Duodenal mucosa (tissue), 2 donors: ENCODE measurements around the gene GSDMA.

Source experiments
- H3K27ac ChIP-seq: one replicate; pipeline ENCODE4 v1.7.0; 2013; ENCODE audit warnings: low read depth, low read length
- H3K27me3 ChIP-seq, 2 donors: one replicate each; pipeline ENCODE4 v1.7.0; 2013; ENCODE audit warnings: low read length in 2 of 2, control low read depth in 1 of 2; ENCODE audit not compliant: insufficient read depth in 2 of 2, control insufficient read depth in 1 of 2
- H3K36me3 ChIP-seq, 2 donors: one replicate each; pipeline ENCODE4 v1.7.0; 2013; ENCODE audit warnings: low read length in 2 of 2, control low read depth in 1 of 2; ENCODE audit not compliant: insufficient read depth in 2 of 2, control insufficient read depth in 1 of 2
- H3K4me1 ChIP-seq, 2 donors: one replicate each; pipeline ENCODE4 v1.7.0; 2013; ENCODE audit warnings: low read length in 2 of 2, control low read depth in 1 of 2; ENCODE audit not compliant: insufficient read depth in 2 of 2, control insufficient read depth in 1 of 2
- H3K4me3 ChIP-seq, 2 donors: one replicate each; pipeline ENCODE4 v1.7.0; 2013; ENCODE audit warnings: low read length in 2 of 2, low read depth in 1 of 2
- H3K9ac ChIP-seq, 2 donors: one replicate each; pipeline ENCODE4 v1.7.0; 2013; ENCODE audit warnings: low read length in 2 of 2, low read depth in 1 of 2
- H3K9me3 ChIP-seq, 2 donors: one replicate each; pipeline ENCODE4 v1.7.0; 2013; ENCODE audit warnings: low read length in 2 of 2, control low read depth in 1 of 2; ENCODE audit not compliant: control insufficient read depth in 1 of 2

Gene GSDMA

DNA sequence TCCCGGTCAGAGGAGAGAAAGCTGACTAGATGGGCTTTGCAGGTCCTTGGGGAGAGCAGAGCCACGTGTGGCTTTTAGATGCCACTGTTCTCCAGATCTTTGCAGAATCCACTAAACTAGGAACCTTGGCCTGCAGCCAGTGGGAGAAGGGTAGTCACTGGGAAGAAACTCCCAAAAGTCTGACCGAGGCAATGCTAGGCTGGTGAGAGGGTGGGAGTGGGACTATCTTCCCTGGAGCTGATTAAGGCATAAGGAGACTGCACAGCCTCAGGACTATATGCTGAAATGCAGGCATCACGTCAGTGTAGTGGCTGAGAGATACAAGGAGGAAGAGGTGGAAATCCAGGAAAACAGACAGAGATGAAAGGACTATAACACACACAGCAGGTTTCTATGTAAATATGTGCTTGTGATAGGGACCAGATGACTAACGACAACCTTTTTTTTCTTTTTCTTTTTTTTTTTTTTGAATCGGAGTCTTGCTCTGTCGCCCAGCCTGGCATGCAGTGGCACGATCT lies 2.2 kb upstream of the GSDMA start:
- Histone ChIP-seq H3K4me3 (no peak overlapping the region), H3K27ac (no peak overlapping the region), H3K9me3 (no peaks in the 10 kb centered on the region), H3K9ac (no peak overlapping the region), H3K4me1 (peaks cover 7 to 9% of the 10 kb centered on the region in 2 donors), H3K27me3 (no peaks in the 10 kb centered on the region), H3K36me3 (no peaks in the 10 kb centered on the region)

GRCh38 chr17:39963829-39964228 lies 1.0 kb downstream of the GSDMA start:
- no peak overlapping the region for H3K4me3 ChIP-seq
- H3K36me3 ChIP-seq = no peaks in the 10 kb centered on the region
- no peak overlapping the region for H3K9ac ChIP-seq
- no peaks in the 10 kb centered on the region for H3K9me3 ChIP-seq
- no peak overlapping the region for H3K27ac ChIP-seq
- no peaks in the 10 kb centered on the region for H3K27me3 ChIP-seq
- peaks cover 7 to 12% of the 10 kb centered on the region in 2 donors for H3K4me1 ChIP-seq

- H3K4me3 ChIP-seq = no peak overlapping the region
- H3K36me3 ChIP-seq = no peaks in the 10 kb centered on the region
- H3K27me3 ChIP-seq = no peaks in the 10 kb centered on the region
- no peaks in the 10 kb centered on the region for H3K9me3 ChIP-seq
- H3K9ac ChIP-seq = no peak overlapping the region
- H3K4me1 ChIP-seq = peaks cover 11 to 16% of the 10 kb centered on the region in 2 donors
- H3K27ac ChIP-seq = no peak overlapping the region
Measured at GRCh38 chr17:39965017-39965699, 2.4 kb downstream of the GSDMA start.

DNA sequence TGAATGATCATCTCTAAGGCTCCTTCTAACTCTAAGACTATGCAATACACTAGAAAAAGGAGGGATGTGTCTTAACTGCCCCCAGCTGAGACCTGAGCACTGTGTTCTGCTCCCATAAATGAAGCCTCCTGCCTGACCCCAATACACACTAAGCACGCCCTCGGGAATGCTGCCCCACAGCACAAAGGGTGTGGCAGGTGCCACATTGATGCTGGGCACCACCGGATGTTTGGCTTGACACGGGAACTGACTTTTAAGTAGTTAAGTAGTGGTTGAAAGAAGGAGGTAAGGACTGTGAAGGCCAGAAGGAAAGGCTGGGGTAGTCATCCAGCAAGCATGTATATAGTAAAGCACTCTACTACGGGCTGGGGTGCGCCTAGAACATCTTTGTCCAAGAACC lies 4.0 kb downstream of the GSDMA start:
- Histone ChIP-seq H3K36me3 (no peaks in the 10 kb centered on the region), H3K27ac (no peak overlapping the region), H3K4me3 (no peak overlapping the region), H3K9me3 (no peaks in the 10 kb centered on the region), H3K9ac (no peak overlapping the region), H3K4me1 (peaks cover 13 to 22% of the 10 kb centered on the region in 2 donors), H3K27me3 (no peaks in the 10 kb centered on the region)

DNA sequence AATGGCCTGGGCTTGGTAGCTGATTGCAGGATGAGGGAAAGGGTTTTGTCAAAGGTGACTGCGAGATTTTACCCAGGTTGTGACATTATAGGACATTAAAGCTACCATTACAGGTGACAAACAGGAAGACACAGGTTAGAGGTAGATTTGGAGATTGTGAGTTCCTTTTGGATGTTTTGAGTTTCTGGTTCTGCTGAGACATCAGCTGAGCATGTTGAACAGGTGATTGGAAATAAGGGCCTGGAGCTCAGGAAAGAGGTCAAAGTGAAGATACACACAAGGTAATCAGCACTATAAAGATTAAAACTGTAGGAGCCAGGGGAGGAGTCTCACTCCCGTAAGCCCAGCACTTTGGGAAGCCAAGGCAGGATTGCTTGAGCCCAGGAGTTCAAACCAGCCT lies 6.0 kb downstream of the GSDMA start:
- Histone ChIP-seq H3K27me3 (no peaks in the 10 kb centered on the region), H3K27ac (no peak overlapping the region), H3K36me3 (no peaks in the 10 kb centered on the region), H3K9me3 (no peaks in the 10 kb centered on the region), H3K4me3 (no peak overlapping the region), H3K4me1 (peaks cover 13 to 21% of the 10 kb centered on the region in 2 donors), H3K9ac (no peak overlapping the region)

- H3K27ac ChIP-seq = no peak overlapping the region
- no peaks in the 10 kb centered on the region for H3K36me3 ChIP-seq
- H3K9ac ChIP-seq = no peak overlapping the region
- H3K4me1 ChIP-seq = peaks cover 13 to 17% of the 10 kb centered on the region in 2 donors
- no peaks in the 10 kb centered on the region for H3K27me3 ChIP-seq
- H3K9me3 ChIP-seq = no peaks in the 10 kb centered on the region
- no peak overlapping the region for H3K4me3 ChIP-seq
Measured at GRCh38 chr17:39969375-39969774, 6.6 kb downstream of the GSDMA start.

DNA sequence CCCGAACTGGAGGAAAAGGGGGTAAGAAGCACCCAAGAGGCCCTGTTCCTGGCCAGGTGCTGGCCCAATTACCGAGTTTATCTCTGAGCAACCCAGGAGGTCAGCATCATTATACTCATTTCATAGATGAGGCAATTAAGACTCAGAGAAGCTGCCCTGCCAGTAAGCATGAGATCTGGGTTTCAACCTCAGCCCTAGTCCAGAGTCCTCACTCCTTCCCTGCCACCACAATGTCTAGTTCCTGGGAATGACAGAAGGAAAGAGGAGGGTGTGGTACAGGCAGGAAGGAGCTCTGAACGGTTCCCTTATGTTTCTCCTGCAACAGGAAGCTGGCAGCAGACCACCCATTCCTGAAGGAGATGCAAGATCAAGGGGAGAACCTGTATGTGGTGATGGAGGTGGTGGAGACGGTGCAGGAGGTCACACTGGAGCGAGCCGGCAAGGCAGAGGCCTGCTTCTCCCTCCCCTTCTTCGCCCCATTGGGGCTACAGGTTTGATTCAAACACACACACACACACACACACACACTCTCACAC lies 7.4 kb downstream of the GSDMA start:
- Histone ChIP-seq H3K27ac (no peak overlapping the region), H3K27me3 (no peaks in the 10 kb centered on the region), H3K9me3 (no peaks in the 10 kb centered on the region), H3K36me3 (no peaks in the 10 kb centered on the region), H3K4me3 (no peak overlapping the region), H3K9ac (no peak overlapping the region), H3K4me1 (peaks cover 13 to 17% of the 10 kb centered on the region in 2 donors)

DNA sequence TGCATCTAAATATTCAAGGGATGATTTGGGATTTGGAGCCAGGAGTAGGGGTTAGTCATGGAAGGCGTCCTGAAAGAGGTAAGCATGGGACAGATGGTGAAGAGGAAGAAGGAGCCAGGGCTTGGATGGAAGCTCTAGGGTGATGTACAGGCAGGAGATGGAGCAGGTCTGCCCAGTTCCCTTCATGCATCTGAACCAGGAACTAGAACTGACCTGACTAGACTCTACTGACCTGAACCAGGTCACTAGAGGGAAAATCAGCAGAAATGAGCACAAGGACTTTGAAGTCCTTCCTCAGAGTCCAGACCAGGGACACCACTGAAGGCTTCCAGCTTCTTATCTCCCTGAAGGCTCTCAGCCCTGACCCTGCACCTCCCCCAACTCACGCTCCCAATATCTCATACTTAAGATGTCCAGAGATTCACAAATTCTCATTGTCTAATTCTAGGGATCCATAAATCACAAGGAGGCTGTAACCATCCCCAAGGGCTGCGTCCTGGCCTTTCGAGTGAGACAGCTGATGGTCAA lies 8.3 kb downstream of the GSDMA start:
- H3K36me3 ChIP-seq = no peaks in the 10 kb centered on the region
- peaks cover 13 to 17% of the 10 kb centered on the region in 2 donors for H3K4me1 ChIP-seq
- no peaks in the 10 kb centered on the region for H3K27me3 ChIP-seq
- no peak overlapping the region for H3K4me3 ChIP-seq
- H3K27ac ChIP-seq = no peak overlapping the region
- no peaks in the 10 kb centered on the region for H3K9me3 ChIP-seq
- no peak overlapping the region for H3K9ac ChIP-seq

DNA sequence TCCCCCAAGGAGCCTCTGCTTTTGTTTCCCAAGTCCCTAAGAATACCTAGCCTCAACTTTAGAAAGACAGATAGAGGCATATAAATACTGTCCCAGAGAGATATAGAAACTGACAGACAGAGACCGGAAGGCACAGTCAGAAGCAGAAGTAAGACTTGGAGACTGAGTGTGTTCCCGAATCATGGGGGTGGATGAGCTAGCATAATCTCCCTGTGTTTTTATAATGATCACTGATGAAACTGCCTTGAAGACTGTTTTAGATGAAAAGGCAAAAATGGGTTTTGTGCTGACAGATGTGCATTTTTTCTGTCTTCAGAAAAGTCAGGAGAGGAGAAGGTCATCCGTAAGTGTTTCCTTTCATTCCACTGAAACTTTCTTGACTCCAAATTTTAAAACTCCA lies 9.5 kb downstream of the GSDMA start:
- Histone ChIP-seq H3K4me3 (no peak overlapping the region), H3K27ac (no peak overlapping the region), H3K9me3 (no peaks in the 10 kb centered on the region), H3K9ac (no peak overlapping the region), H3K27me3 (no peaks in the 10 kb centered on the region), H3K36me3 (no peaks in the 10 kb centered on the region), H3K4me1 (peaks cover 13 to 17% of the 10 kb centered on the region in 2 donors)

DNA sequence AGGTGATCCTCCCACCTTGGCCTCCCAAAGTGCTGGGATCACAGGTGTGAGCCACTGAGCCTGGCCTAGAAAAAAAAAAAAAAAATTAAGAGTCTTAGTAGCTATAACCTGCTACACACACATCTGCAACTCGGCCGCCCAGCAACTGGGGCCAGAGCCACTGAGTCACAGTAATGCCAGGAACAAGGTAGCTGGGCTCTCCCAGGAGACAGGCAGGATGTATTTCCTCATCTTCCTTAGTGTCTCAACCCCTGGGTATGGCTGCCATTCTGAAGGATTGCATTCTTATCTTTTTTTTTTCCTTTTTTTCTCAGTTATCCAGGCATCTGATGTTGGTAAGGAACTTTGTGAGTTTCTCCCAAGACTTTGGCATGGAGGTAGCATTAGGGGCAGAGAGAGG lies 10.7 kb downstream of the GSDMA start:
- H3K27me3 ChIP-seq = no peaks in the 10 kb centered on the region
- no peaks in the 10 kb centered on the region for H3K36me3 ChIP-seq
- no peak overlapping the region for H3K9ac ChIP-seq
- H3K9me3 ChIP-seq = no peaks in the 10 kb centered on the region
- peaks cover 13 to 17% of the 10 kb centered on the region in 2 donors for H3K4me1 ChIP-seq
- no peak overlapping the region for H3K4me3 ChIP-seq
- no peak overlapping the region for H3K27ac ChIP-seq
